HCT116 (cell line): ENCODE measurements around the gene BICRAL. TPM values are rescaled to one million over a fixed set of nuclear protein-coding genes. Genes with fewer than 3 reads are reported as not detected.

Source experiments
- ATAC-seq: fragments of 200-7000 bp; cut with Tn5 transposase; 2 replicates; pipeline ENCODE4 v1.9.1; 2020; ENCODE audit warnings: mild to moderate bottlenecking, moderate library complexity
- BruUV-seq: library from RNA; stranded (reverse); fragments of 400-500 nt; replicated peaks from 2 replicates; lab custom pipeline; 2021; lab: Mats Ljungman, UMichigan
- CTCF ChIA-PET: fragments of 300-600 bp; sonication (Branson Sonifier 250); formaldehyde crosslinking; loops from one replicate; lab custom pipeline; 2021; ENCODE audit warnings: antibody characterized with exemption; lab: Charles Lee
- POLR2A ChIA-PET: fragments of 300-600, 350-600 bp; sonication (Branson Sonifier 250); formaldehyde crosslinking; loops from one replicate; lab custom pipeline; 2021; ENCODE audit warnings: antibody characterized with exemption; lab: Charles Lee
- RAD21 ChIA-PET, 2 experiments: fragments of 300-600 bp; sonication (Branson Sonifier 250); formaldehyde crosslinking; loops; one replicate each; lab custom pipeline; 2023; ENCODE audit warnings: low total read pairs in 2 of 2; ENCODE audit not compliant: uncharacterized antibody in 2 of 2, unreplicated experiment in 2 of 2, low non-redundant PET in 1 of 2; lab: Charles Lee
- DNase-seq: peaks from one replicate; pipeline ENCODE4 v3.0.0-alpha.2; 2010; ENCODE audit warnings: low read depth, low spot score
- H2AFZ ChIP-seq: fragments of 200-600 bp; shearing (Covaris generic), sonication (generic); 2 replicates; pipeline ENCODE4 v1.6.1; 2017; ENCODE audit warnings: low read depth, mixed run types, mixed read lengths, antibody characterized with exemption, low read length; ENCODE audit not compliant: poor library complexity, severe bottlenecking
- H3K27ac ChIP-seq: 2 replicates; pipeline ENCODE4 v1.5.1; 2012; ENCODE audit warnings: low read depth, low read length
- H3K27me3 ChIP-seq: fragments of 200-600 bp; sonication (generic); 2 replicates; pipeline ENCODE4 v1.6.1; 2016; ENCODE audit warnings: mixed run types, low read length, mixed read lengths; ENCODE audit not compliant: insufficient read depth
- H3K36me3 ChIP-seq, 2 experiments: fragments of 200-500 bp in 1 of 2; fragments of 200-600 bp in 1 of 2; sonication (Bioruptor generic) in 1 of 2; sonication (generic) in 1 of 2; 2 replicates each; pipeline versions ENCODE4 v1.5.1 to v1.6.1; 2014 to 2016; ENCODE audit warnings: low read length in 2 of 2, inconsistent platforms in 1 of 2, mixed read lengths in 1 of 2, mixed run types in 1 of 2; ENCODE audit not compliant: insufficient read depth in 2 of 2, control insufficient read depth in 1 of 2
- H3K4me1 ChIP-seq, 2 experiments: fragments of 200-600 bp in 1 of 2; sonication (generic) in 1 of 2; 2 replicates each; pipeline versions ENCODE4 v1.5.1 to v1.6.1; 2012 to 2017; ENCODE audit warnings: low read length in 2 of 2, inconsistent platforms in 1 of 2, mild to moderate bottlenecking in 1 of 2, mixed read lengths in 1 of 2, mixed run types in 1 of 2, moderate library complexity in 1 of 2; ENCODE audit not compliant: insufficient read depth in 2 of 2, control insufficient read depth in 1 of 2
- H3K4me2 ChIP-seq: fragments of 200-600 bp; sonication (generic); 2 replicates; pipeline ENCODE4 v1.6.1; 2017; ENCODE audit warnings: mixed run types, low read length, mixed read lengths
- H3K4me3 ChIP-seq, 2 experiments: fragments of 200-600 bp in 1 of 2; sonication (generic) in 1 of 2; replicated peaks in 1 of 2; 2 replicates each; pipeline ENCODE4 v1.5.1; 2011 to 2016; ENCODE audit warnings: low read length in 2 of 2, control low read depth in 1 of 2, low read depth in 1 of 2, mild to moderate bottlenecking in 1 of 2, mixed read lengths in 1 of 2, mixed run types in 1 of 2
- H3K79me2 ChIP-seq: fragments of 200-600 bp; sonication (generic); 2 replicates; pipeline ENCODE4 v1.6.1; 2017; ENCODE audit warnings: mild to moderate bottlenecking, mixed run types, low read length, moderate library complexity, mixed read lengths; ENCODE audit not compliant: insufficient read depth
- H3K9ac ChIP-seq: fragments of 200-600 bp; sonication (generic); 2 replicates; pipeline ENCODE4 v1.6.1; 2016; ENCODE audit warnings: low read length, mixed read lengths
- H3K9me2 ChIP-seq: fragments of 200-600 bp; sonication (generic), shearing (Covaris generic); 2 replicates; pipeline ENCODE4 v1.6.1; 2017; ENCODE audit warnings: mixed run types, mild to moderate bottlenecking, moderate library complexity; ENCODE audit not compliant: insufficient read depth
- H3K9me3 ChIP-seq, 2 experiments: fragments of 200-500 bp in 1 of 2; fragments of 200-600 bp in 1 of 2; sonication (Bioruptor generic) in 1 of 2; sonication (generic) in 1 of 2; 2 replicates each; pipeline ENCODE4 v1.6.1; 2014 to 2017; ENCODE audit warnings: low read length in 2 of 2, mixed read lengths in 2 of 2, inconsistent platforms in 1 of 2, low read depth in 1 of 2, mild to moderate bottlenecking in 1 of 2, mixed run types in 1 of 2, moderate library complexity in 1 of 2; ENCODE audit not compliant: control insufficient read depth in 1 of 2, insufficient read depth in 1 of 2
- H4K20me1 ChIP-seq: fragments of 200-600 bp; sonication (generic), shearing (Covaris generic); 2 replicates; pipeline ENCODE4 v1.6.1; 2017; ENCODE audit warnings: mixed run types, mild to moderate bottlenecking, moderate library complexity; ENCODE audit not compliant: insufficient read depth
- CBX3 ChIP-seq: IDR thresholded peaks from 2 replicates; pipeline ENCODE4 v1.6.1; 2012; ENCODE audit warnings: low read depth
- CTCF ChIP-seq, 3 experiments: fragments of 200-600 bp in 1 of 3; sonication (generic) in 1 of 3; IDR thresholded peaks in 2 of 3; conservative IDR thresholded peaks in 1 of 3; 2 replicates each; pipeline ENCODE4 v1.5.1; 2012 to 2017; ENCODE audit warnings: low read depth in 2 of 3, low read length in 2 of 3, antibody characterized with exemption in 1 of 3, borderline replicate concordance in 1 of 3, control low read depth in 1 of 3, mild to moderate bottlenecking in 1 of 3, mixed read lengths in 1 of 3, mixed run types in 1 of 3, moderate library complexity in 1 of 3; ENCODE audit not compliant: insufficient read depth in 1 of 3
- EGR1 ChIP-seq: IDR thresholded peaks from 2 replicates; pipeline ENCODE4 v1.6.1; 2012; ENCODE audit warnings: low read depth
- EZH2 ChIP-seq: fragments of 200-600 bp; sonication (generic); IDR thresholded peaks from 2 replicates; pipeline ENCODE4 v1.6.1; 2017; ENCODE audit warnings: antibody characterized with exemption, mixed run types
- FOSL1 ChIP-seq: IDR thresholded peaks from 2 replicates; pipeline ENCODE4 v1.6.1; 2012; ENCODE audit warnings: low read depth
- JUND ChIP-seq: IDR thresholded peaks from 2 replicates; pipeline ENCODE4 v1.6.1; 2012
- MAX ChIP-seq: IDR thresholded peaks from 2 replicates; pipeline ENCODE4 v1.6.1; 2012
- POLR2A ChIP-seq: IDR thresholded peaks from 2 replicates; pipeline ENCODE4 v1.7.0; 2011; ENCODE audit warnings: borderline replicate concordance; ENCODE audit not compliant: insufficient read depth, insufficient read length; ENCODE audit errors: extremely low read depth
- POLR2AphosphoS5 ChIP-seq: IDR thresholded peaks from 2 replicates; pipeline ENCODE4 v1.6.1; 2011; ENCODE audit warnings: mild to moderate bottlenecking, low read depth, low read length, moderate library complexity
- RAD21 ChIP-seq: IDR thresholded peaks from 2 replicates; pipeline ENCODE4 v1.6.1; 2012; ENCODE audit warnings: low read depth, mild to moderate bottlenecking
- SP1 ChIP-seq: IDR thresholded peaks from 2 replicates; pipeline ENCODE4 v1.6.1; 2012; ENCODE audit warnings: low read depth
- SRF ChIP-seq: IDR thresholded peaks from 2 replicates; pipeline ENCODE4 v1.6.1; 2012; ENCODE audit warnings: low read depth
- TCF7L2 ChIP-seq: IDR thresholded peaks from 2 replicates; pipeline ENCODE4 v1.7.0; 2011; ENCODE audit warnings: borderline replicate concordance, inconsistent platforms; ENCODE audit not compliant: insufficient read depth, insufficient read length; ENCODE audit errors: extremely low read depth
- YY1 ChIP-seq: IDR thresholded peaks from 2 replicates; pipeline ENCODE4 v1.6.1; 2011; ENCODE audit warnings: low read length, low read depth, moderate library complexity, mild to moderate bottlenecking; ENCODE audit not compliant: insufficient replicate concordance; ENCODE audit errors: extremely low read depth
- ZFX ChIP-seq: fragments of 450-650 bp; IDR thresholded peaks from 2 replicates; pipeline ENCODE4 v1.6.1; 2017
- ZNF274 ChIP-seq: fragments of 200-500 bp; sonication (Bioruptor generic); IDR thresholded peaks from 2 replicates; pipeline ENCODE4 v1.6.1; 2014; ENCODE audit warnings: mild to moderate bottlenecking, low read depth, low read length, inconsistent platforms
- intact Hi-C: fragments of 100-400 bp; cut with micrococcal nuclease; formaldehyde crosslinking; loops from 2 replicates; pipeline ENCODE4 v1.10.0; 2022
- total RNA-seq: library from RNA; stranded (reverse); gene quantifications from one replicate; pipeline ENCODE4 v1.2.1, GENCODE V29; 2021; ENCODE audit not compliant: unreplicated experiment

The BICRAL gene
- total RNA-seq, 1 experiment from 2014 or later = 14.9 TPM

GRCh38 chr6:42834056-42834455 is 52.2 kb downstream of the BICRAL start:
- Histone ChIP-seq H3K36me3 (peaks cover 3 to 6% of the 10 kb centered on the region in 2 experiments; a peak in 3 of 4 replicates), H3K27me3 (no peaks in the 10 kb centered on the region), H3K27ac (no peak overlapping the region), H4K20me1 (no peaks in the 10 kb centered on the region), H3K9me2 (no peaks in the 10 kb centered on the region), H3K4me2 (no peak overlapping the region), H3K79me2 (no peaks in the 10 kb centered on the region), H3K4me3 (no peak overlapping the region), H3K4me1 (no peaks in the 10 kb centered on the region), H2AFZ (no peak overlapping the region), H3K9me3 (no peaks in the 10 kb centered on the region)
- intact Hi-C loops = no loop called here
- ATAC-seq = no peak
- CTCF ChIA-PET = no interaction called here
- RAD21 ChIA-PET = no interaction called here
- no TSS peak for BruUV-seq
- TF ChIP-seq MAX = no peak
- TF ChIP-seq, all 23 proteins: peak for 0
- DNase-seq = no peak
- POLR2A ChIA-PET = no interaction called here
- H3K9ac ChIP-seq = no peak overlapping the region

GRCh38 chr6:42841844-42842584 is 60.2 kb downstream of the BICRAL start:
- ChIA-PET POLR2A (no interaction called here), RAD21 (no interaction called here), CTCF (no interaction called here)
- TF ChIP-seq RAD21 = no peak
- no peak for TF ChIP-seq ZNF274
- TF ChIP-seq POLR2AphosphoS5 = no peak
- no peak for TF ChIP-seq SRF
- no peak for TF ChIP-seq FOSL1
- no peak for TF ChIP-seq POLR2A
- TF ChIP-seq YY1 = no peak
- TF ChIP-seq EGR1 = no peak
- no peak for TF ChIP-seq TCF7L2
- no peak for TF ChIP-seq SP1
- TF ChIP-seq CBX3 = no peak
- TF ChIP-seq JUND = no peak
- TF ChIP-seq ZFX = no peak
- TF ChIP-seq CTCF (IDR thresholded peaks at IDR 0.05 in 2 of 3, conservative IDR thresholded peaks at IDR 0.05 in 1 of 3; ENCODE audit: borderline replicate concordance in 1 of 3, insufficient read depth in 1 of 3, low read depth in 2 of 3, low read length in 2 of 3) = no peak
- no peak for TF ChIP-seq EZH2
- Histone ChIP-seq H2AFZ (no peak overlapping the region), H3K9me2 (no peaks in the 10 kb centered on the region), H3K36me3 (no peaks in the 10 kb centered on the region), H3K27me3 (no peaks in the 10 kb centered on the region), H3K79me2 (0 out of 2 replicates have a peak, but pooled peaks cover 2% of the 10 kb centered on the region), H3K27ac (no peak overlapping the region), H3K9ac (no peak overlapping the region), H3K4me1 (no peaks in the 10 kb centered on the region), H3K4me3 (no peak overlapping the region), H3K4me2 (no peak overlapping the region), H3K9me3 (no peaks in the 10 kb centered on the region), H4K20me1 (no peaks in the 10 kb centered on the region)
- no TSS peak for BruUV-seq
- intact Hi-C loops = no loop called here
- DNase-seq (no peak), ATAC-seq (no peak)
